ENCODE measurements around the gene FTO.

Gene FTO

DNA sequence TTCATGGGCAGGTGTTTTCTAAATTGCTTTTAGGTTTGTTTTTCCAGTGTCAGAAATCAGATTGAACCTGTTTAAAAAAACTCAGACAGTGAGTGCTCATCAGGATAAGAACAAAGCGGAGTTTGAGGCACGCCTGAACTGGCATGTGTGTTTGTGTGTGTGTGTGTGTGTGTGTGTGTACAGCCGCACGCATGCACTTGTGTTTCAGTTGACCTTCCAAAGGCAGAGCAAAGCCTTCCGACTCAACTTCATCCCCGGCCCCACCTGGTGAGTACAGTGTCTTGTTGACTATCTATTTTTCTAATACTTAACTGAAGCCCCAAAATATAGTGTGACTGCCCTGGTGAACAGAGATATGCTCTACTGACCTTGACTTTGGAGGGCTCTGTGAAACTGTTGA is 357.5 kb downstream of the FTO start:
- TF ChIP-seq, protein P1, sequence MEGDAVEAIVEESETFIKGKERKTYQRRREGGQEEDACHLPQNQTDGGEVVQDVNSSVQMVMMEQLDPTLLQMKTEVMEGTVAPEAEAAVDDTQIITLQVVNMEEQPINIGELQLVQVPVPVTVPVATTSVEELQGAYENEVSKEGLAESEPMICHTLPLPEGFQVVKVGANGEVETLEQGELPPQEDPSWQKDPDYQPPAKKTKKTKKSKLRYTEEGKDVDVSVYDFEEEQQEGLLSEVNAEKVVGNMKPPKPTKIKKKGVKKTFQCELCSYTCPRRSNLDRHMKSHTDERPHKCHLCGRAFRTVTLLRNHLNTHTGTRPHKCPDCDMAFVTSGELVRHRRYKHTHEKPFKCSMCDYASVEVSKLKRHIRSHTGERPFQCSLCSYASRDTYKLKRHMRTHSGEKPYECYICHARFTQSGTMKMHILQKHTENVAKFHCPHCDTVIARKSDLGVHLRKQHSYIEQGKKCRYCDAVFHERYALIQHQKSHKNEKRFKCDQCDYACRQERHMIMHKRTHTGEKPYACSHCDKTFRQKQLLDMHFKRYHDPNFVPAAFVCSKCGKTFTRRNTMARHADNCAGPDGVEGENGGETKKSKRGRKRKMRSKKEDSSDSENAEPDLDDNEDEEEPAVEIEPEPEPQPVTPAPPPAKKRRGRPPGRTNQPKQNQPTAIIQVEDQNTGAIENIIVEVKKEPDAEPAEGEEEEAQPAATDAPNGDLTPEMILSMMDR (IDR thresholded peaks at IDR 0.05; ENCODE audit: low read depth, low read length, missing control alignments): no peak
- no peak for DNase-seq (ENCODE audit: extremely low read depth, low read depth)
- no peak overlapping the region for H3K4me3 ChIP-seq (replicated peaks; ENCODE audit: low read depth, low read length)

DNA sequence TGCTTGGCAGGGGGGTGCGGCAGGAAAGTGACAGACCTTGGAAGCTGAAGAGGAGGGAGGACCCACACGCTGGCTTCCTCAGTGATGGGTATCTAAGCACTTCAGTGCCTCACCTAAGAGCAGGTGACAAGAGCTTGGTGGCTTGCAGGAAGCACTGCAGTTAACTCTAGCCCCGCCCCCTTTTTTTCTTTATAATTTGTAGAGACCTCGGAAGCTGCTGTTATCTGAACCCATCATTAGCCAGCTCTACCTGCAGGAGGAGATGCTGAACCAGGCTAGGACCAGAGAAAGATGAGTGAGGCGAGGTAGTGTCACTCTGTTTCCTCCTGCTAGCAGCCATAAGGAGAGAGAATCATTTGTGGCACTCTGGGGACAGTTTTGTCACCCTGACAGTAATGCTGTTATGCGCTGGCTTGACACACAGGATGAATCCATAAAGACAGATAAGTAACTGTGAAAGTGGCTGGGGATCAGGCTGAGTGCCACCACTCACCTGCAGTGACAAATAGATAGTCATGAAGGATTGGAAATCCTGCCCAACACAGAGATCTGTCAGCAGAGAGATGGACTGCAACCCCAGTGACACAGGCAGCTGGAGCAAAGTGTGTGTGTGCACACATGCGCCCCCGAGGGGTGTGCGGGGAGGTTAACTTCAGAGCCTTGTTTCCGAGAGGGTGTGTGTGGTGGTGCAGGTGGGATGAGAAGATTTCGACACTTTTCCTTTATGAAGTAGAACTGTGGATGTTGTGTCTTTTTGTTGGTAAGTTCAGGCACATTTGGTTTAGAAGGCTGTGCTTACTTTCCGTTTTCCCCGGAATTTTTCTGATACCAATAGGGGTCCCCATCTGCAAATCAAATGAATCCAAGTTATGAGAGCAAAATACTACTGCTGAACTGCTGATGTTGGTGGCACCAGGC is 358.7 kb downstream of the FTO start:
- TF ChIP-seq, protein P1 (IDR thresholded peaks at IDR 0.05; ENCODE audit: low read depth, low read length, missing control alignments): no peak
- no peak for DNase-seq (ENCODE audit: extremely low read depth, low read depth)
- H3K4me3 ChIP-seq (replicated peaks; ENCODE audit: low read depth, low read length): no peak overlapping the region

DNA sequence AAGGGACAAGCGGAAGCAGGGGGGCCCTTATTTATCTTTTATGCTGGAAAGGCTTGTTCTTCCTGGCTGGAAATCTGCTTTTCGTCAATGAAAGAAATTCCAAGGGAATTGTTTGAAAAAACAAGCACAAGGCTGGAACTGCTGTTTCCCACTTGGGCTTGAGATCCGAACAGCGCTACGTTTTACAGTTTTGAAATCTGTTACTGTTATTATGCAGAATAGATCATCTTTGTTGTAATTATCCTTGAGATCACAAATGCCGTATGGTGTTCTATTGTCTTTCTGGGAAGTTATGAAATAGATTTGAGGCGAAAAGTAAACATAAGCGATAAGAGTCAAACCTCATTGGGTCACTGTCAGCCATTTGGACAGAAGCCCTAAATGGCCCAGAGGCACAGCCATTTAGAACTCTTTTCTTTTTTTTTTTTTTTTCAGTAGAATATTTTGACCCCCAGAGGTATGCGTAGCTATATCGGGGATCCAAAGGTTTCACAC is 359.4 kb downstream of the FTO start:
- no peak for DNase-seq (ENCODE audit: extremely low read depth, low read depth)
- TF ChIP-seq, protein P1 (IDR thresholded peaks at IDR 0.05; ENCODE audit: low read depth, low read length, missing control alignments): no peak
- no peak overlapping the region for H3K4me3 ChIP-seq (replicated peaks; ENCODE audit: low read depth, low read length)

DNA sequence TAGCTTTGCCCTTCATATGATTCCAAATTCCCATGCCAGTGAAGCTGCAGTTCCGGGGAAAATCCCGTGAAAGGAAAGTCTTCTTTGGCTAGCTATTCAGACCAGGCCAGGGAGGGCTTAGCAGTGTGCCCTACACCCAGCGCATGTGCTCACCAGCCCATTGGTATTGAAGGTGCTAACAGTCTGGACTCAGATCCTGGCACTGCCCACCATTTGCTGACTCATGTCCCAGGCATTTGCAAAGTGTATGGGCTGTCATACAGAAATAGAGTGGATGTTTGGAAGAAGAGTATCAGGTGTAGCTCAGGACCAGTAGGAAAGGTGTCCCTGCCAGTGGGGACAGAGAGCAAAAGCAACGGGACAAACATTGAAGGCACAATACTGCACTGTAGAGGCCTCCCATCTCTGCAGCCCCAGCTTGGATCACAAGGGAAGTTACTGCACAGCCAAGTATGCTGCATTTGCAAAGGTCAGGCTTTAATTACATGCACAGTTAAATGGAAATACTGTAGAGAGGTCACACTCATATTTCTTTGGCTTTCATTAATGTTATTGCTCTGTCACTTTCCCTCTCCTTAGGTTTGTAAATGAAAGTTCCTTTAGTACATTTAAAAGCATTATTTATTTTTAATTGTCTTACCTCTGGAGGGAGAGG is 362.6 kb downstream of the FTO start:
- TF ChIP-seq, protein P1 (IDR thresholded peaks at IDR 0.05; ENCODE audit: low read depth, low read length, missing control alignments): no peak
- H3K4me3 ChIP-seq (replicated peaks; ENCODE audit: low read depth, low read length): no peak overlapping the region
- no peak for DNase-seq (ENCODE audit: extremely low read depth, low read depth)

DNA sequence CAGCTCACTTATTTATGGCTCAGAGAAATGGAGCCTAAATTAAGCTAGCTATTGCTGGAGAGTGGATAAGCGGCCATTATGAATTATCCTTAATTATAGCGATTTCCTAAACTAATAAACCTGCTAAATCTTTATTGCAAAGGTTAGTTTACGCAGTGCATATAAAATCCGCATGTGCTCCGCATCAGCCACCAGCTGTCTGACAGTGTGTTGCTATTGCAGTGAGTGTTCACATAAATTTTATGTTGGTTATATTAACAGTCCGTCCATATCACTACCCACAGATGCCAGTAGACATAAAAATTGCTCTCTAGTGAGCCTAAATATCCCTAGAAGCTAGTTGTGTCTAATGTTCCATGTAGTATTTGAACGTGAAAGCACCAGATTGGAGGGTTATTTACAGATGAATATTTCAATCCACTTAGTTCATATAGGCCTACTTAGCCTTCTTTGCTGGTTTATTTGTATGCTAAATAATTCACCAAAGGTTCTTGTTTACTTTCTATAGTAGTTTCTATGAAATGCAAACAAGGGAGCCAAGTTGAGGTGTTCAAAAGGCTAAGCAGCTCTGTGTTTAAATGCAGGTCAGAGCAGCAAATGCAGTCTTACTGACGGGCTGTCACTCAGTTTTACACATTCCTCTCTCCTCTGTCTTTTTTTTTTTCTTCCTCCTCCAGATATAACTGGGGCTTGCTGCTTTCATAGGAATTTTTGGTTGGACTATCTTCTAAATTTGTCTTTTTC is 363.5 kb downstream of the FTO start:
- no peak overlapping the region for H3K4me3 ChIP-seq (replicated peaks; ENCODE audit: low read depth, low read length)
- no peak for DNase-seq (ENCODE audit: extremely low read depth, low read depth)
- TF ChIP-seq, protein P1 (IDR thresholded peaks at IDR 0.05; ENCODE audit: low read depth, low read length, missing control alignments): no peak

DNA sequence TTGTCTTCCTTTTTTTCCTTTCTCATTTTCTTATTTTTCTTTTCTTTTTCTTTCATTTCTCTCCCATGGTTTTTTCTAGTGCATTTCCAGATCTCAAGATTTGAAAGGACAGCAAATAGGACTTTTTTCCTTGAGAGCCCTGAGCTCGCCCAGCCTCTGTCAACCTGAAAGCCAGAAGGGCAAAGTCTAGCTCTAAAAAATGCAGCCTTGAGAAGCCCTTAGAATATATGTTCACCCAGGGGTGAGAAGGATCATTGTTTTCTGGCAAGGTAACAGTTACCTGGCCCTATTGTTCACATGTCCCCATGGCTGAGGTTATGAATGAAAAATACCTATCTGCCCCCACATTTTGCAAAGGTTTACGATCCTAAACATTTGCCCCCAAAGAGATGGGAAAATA is 364.3 kb downstream of the FTO start:
- H3K4me3 ChIP-seq (replicated peaks; ENCODE audit: low read depth, low read length): no peak overlapping the region
- TF ChIP-seq, protein P1 (IDR thresholded peaks at IDR 0.05; ENCODE audit: low read depth, low read length, missing control alignments): no peak
- no peak for DNase-seq (ENCODE audit: extremely low read depth, low read depth)

Measured in HFF-Myc (cell line).